Amniotic epithelial cell (primary cell): Measurements from ENCODE around the gene FRYL.
A peak's percentile ranks its signal among the peaks of the same experiment; 100 is the strongest.
"Not testable (repeated sequence)": the region's sequence is repeated elsewhere in the genome, so short reads cannot be mapped to it uniquely, and the experiment has no call there.

Experiments
- DNase-seq: peaks from one replicate; pipeline ENCODE4 v3.0.0-alpha.2; 2010; ENCODE audit warnings: low read depth

FRYL gene

DNA sequence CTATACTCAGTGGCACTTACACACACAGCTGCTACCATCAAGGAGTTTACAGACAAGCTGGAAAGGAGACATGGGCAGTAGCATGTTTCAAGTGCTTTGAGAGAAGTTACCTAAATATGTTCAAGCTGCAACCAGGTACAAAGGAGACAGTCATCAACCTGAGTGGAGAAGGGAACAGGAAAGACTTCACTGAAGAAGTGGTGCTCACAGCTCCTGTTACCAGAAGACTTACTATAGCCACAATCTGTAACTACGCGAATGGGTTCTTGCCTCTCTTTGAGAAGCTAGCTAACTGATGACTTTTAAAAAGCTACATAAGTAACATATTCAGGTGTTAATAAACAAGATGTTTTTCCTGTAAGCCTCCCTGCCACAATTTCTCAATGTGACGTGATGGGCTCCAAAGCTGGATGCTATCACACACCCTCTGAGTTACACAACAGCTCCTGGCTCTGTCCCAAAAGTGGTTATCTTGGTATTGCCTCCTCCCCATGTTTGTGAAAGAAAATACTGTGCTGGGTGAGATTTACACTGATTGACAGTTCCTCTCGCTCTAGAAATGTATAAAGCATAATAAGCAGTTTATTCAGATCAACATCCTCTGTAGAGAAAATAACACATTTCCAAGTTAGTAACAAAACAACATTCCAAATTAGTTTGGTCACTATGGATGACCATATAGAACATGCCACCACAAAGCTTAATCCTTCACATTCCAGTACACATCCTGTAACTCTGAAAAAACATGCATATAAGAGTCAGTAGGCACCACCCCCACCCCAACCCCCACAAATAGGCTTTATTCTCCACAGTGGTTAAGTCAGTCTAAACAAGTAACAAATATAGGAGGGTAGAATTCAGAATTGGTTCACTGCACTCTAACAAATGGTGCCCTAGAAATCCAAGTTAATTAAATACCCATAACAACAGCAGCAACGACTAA, 81.8 kb downstream of the FRYL start:
- peak; percentile 97 for DNase-seq

DNA sequence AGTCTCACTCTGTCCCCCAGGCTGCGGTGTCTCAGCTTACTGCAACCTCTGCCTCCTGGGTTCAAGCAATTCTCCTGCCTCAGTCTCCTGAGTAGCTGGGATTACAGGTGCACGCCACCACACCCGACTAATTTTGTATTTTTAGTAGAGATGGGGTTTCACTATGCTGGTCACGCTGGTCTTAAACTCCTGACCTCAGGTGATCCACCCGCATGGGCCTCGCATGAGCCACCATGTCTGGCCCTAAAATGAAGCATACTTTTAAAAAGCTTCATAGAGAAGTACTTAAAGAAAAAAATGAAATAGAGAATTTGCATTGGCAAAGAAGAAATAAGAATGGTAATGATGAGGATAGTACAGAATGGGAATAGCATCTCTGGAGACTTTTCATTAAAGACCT, 82.6 kb downstream of the FRYL start:
- not testable (repeated sequence) for DNase-seq

DNA sequence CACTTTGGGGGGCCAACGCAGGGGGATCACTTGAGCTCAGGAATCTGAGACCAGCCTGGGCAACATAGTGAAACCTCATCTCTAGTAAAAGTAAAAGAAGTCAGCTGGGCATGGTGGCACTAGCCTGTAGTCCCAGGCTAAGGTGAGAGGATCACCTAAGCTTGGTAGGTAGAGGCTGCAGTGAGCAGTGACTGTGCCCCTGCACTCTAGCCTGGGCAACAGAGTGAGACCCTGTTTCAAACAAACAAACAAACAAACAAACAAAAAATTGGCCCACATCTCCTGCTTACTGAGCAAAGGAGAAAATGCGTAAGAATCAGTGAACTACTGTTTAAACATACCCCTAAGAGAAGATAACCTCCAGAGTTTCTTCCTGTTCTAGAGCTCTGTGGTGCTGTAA, 85.3 kb downstream of the FRYL start:
- DNase-seq = no peak

DNA sequence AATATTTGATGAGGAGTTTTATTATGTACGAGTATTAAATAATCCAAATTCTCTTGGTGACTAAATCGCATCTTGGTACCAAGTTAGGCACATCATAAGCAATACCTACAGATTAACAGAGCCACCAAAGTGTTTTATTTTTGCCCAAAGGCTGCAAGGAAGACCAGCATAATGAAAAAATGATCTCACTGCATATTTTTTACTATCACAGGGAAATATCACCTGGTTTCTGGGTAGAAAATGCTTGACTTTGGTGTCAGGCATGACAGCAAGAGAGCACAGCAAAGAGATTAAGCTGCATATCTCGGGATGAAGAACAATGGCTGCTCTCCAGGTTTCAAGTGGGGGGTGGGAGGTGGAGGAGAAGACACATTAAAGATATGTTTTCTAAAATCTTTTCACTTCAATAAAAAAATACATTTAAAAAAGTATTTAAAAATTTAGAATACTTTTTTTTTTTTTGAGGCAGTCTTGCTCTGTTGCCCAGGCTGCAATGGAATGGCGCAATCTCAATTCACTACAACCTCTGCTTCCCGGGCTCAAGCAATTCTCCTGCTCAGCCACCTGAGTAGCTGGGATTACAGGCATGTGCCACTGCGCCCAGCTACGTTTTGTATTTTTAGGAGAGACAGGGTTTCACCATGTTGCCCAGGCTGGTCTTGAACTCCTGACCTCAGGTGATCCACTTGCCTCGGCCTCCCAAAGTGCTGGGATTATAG, 86.1 kb downstream of the FRYL start:
- peak; percentile 20 for DNase-seq

DNA sequence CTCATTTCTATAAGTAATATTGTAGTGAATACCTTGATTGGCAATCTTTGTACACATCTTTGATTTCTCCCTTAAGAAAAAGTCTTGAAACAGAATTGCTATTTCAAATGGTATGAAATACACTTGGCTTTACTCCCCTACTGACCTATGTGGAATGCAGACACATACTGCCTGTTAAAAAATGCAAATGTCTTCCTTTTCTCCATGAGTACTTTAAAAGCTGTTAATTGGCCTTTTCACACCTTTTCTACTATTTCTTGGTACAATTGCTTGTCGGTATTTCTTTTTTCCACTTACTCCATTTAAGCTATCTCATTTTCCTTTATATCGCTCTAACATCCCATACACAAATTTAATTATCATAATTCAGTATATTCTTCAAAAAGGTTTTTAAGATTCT, 87.2 kb downstream of the FRYL start:
- no peak for DNase-seq

DNA sequence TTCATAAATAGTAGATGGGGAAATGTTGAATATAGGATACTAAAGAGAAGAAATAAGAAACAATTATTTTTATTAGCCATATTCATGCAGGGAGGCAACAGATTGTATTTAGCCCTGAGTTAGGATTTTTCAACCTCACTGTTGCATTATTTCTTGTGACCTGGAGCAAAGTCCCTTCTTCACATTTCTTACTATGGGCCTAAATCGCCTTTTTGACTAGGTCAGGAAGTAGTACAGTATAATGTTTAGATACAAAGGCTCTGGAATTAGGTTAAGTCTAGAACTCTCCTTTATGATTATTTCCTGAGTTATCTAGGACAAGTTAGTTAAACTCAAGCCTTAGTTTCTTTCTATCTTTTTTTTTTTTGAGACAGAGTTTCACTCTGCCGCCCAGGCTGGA, 88.0 kb downstream of the FRYL start:
- no peak for DNase-seq

DNA sequence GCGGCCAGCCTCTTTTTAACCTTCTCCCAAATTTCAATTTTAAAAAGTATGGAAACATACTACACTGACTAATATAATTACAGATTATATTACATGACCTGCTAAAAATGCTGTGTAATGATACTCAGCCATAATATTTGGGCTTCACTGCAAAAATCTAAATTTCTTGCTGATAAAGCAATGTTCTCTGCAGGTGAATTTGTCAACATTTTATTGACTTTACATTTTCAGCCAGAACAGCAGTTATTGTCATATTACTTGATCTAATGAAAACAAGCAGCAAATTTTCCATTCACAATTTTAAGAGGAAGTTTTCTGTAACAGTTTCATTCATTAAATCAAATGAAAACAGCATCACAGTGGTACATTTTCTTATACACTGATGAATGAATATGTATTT, 91.1 kb downstream of the FRYL start:
- DNase-seq = no peak

DNA sequence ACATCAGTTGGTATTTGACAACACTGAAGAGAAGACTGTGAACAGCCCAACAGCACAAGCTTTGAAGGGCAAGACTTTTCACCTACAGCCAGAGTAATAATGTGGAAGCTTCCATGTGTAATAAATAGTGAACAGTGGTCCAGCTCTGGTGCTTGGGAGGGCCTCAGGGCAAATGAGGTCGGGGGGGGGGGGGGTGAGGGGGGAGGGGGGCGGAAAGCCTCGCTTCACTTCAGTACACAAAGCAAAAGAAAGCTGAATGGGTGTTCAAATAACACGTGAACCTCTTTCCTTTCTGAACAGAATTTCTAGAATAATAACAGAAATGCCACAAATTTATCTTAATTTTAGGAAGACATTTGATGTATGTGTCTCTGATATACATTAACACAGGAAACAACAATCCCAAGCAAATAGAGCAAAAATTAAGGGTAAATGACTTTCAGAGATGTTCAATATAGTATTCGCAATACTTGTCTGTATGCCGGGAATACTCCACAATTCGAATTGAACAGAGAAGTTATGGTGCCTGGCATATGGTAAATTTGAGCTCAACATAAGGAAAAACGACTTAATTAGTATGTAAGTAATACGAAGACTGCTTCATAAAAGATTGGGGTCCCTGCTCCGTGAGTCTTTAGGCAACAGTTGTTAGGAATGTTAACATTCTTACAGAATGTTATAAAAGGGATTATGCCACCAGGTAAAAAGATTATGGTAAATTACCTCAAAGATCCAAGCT, 92.6 kb downstream of the FRYL start:
- DNase-seq = no peak

DNA sequence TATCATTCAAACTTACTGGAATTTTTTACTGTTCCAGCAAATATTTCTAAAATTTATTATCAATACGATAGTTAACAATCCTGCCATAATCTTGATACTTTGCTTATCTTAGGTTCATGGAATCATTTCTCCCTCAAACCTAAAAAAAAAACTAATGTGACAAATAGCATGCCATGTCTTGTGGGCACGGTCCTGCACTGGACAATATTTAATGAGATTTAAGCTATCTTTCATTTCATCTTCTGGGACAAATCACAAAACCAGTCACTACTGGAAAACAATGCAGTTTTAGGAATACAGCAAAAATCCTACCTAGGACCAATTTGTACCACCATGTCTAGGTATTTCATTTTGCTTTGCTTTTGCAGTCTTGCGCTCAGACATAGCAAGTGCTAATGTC, 93.7 kb downstream of the FRYL start:
- no peak for DNase-seq

DNA sequence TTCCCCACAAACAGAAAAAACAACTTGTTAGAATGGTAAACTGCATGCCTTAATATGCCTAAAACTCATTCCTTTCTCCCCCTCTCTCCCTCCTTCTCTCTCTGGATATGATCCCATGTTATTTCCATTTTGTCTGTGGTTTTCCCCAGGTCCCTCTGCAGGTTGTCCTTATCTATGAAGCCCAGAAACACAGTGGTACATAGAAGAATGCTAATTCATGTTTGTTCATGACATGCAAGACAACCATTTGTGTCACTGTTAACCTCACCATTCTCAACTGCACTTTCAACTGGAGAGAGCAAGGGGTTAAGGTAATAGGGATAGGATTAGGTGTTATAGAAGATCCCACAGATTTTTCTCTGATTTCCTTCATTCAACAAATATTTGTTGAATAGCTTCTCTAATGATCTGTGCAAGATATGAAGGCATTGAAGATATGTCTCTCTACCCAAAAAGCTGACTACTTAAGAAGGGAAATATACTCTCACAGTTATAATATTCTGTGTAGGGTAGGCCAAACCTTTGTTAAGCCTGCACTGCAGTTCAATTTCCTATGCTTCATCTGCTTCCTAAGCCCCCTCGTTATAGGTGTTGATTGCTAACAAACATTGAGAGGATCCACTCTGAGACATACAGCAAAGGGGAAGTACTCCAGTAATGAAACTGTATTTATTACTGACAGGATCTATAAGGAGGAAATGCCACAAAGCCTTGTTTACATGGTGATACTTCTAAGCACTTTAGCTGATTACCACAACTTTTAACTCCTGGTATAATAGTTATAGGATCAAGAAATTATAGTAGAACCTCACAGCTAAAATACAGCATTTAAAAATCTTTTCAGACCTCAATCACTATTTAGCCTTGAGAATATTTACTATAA, 96.1 kb downstream of the FRYL start:
- DNase-seq = no peak

DNA sequence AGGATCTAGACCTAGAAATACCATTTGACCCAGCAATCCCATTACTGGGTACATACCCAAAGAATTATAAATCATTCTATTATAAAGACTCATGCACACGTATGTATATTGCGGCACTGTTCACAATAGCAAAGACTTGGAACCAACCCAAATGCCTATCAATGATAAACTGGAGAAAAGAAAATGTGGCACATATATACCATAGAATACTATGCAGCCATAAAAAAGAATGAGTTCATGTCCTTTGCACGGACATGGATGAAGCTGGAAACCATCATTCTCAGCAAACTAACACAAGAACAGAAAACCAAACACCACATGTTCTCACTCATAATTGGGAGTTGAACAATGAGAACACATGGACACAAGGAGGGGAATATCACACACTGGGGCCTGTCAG, 97.2 kb downstream of the FRYL start:
- not testable (repeated sequence) for DNase-seq

DNA sequence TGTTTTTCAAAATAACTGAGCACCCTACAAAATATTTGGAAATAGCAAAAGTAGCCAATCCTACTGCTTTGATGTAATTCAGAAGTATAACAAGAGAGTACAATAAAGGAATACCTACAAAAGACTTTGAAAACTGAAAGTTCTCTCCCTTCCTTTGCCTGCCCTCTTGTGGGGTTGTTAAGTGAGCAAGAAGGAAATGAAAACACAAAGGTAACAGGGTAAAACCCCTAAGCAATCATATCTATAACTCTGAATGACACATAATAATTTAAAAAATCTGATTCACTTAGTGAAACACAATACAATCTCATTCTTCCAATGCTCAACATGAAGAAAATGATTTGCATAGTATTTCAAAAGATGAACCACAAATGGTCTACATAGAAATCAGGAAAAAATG, 98.2 kb downstream of the FRYL start:
- DNase-seq = peak; percentile 56

DNA sequence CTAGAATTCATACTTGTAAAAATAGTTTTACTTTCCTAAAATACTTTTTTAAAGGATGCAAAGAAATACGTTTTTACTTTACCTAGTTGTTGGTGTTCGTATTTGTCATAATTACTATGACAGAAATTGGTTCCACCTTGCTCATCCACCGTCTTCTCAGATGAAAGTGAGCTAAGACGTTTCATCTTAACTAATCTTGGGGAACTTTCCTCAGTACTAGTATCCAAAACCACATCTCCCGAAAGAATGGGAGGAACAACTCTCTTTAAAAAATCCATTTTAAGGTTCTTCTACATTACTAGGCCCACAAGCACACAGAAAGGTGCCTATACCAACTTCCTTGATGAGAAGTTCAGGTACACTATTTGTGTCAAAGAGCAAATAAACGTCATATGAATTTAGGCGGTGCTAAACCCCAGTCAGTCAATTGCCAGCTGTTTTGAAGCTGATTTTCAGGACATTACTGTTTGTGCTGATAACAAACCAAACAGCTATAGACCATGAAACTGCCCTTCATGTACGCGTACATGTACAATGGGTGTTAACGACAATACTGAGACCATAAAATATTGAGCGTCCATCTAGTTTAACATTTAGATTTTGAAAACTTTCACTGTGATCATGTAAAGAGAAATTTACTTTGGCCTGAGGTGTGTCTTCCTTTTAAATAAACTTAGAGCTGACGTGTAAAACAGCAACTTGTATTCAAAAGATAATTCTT, 99.1 kb downstream of the FRYL start:
- DNase-seq = no peak

DNA sequence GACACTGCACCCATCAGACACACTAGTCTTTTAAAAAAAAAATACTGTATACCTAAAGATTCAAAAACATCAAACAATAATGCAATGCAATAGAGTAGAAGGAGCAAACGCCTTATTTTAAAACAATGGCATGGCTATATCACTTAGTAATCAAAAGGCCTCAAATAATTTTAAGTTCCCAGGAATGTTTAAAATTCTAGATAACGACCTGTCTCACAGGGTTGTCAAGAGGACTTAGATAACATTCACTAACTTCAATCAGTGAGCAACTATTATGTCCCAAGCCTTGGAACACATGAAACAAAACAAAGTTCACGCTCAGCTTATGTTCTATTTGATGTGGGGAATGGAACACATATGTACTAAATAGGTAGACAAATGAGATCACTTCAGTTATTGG, 106.5 kb downstream of the FRYL start:
- DNase-seq = no peak

DNA sequence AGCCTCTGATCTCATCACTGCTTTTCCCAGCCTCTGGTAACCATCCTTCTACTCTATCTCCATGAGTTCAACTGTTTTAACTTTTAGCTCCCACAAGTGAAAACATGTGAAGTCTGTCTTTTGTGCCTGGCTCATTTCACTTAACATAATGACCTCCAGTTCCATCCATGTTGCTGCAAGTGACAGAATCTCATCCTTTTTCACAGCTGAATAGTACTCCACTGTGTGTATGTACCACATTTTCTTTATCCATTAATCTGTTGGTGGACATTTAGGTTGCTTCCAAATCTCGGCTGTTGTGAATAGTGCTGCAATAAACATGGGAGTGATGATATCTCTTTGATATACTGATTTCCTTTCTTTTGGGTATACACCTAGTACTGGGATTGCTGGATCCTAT, 109.5 kb downstream of the FRYL start:
- no peak for DNase-seq

DNA sequence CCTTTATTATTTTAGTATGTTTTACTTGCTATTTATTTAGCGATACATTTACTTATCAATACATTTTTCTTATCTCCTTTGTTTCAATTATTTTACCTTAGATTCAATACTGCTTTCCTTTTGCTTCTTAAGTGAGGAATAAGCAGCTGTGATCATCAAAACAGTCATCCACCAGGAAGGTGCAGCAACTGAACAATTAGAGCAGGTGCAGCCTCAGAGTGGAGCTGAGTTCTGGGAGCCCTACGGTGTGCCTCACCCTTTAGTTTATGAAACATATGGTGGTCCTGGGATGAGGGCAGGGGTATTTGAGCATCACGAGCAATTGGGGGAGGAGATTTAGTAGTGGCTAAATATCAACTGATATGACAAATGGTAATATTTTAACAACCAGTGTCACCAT, 111.0 kb downstream of the FRYL start:
- DNase-seq = no peak

DNA sequence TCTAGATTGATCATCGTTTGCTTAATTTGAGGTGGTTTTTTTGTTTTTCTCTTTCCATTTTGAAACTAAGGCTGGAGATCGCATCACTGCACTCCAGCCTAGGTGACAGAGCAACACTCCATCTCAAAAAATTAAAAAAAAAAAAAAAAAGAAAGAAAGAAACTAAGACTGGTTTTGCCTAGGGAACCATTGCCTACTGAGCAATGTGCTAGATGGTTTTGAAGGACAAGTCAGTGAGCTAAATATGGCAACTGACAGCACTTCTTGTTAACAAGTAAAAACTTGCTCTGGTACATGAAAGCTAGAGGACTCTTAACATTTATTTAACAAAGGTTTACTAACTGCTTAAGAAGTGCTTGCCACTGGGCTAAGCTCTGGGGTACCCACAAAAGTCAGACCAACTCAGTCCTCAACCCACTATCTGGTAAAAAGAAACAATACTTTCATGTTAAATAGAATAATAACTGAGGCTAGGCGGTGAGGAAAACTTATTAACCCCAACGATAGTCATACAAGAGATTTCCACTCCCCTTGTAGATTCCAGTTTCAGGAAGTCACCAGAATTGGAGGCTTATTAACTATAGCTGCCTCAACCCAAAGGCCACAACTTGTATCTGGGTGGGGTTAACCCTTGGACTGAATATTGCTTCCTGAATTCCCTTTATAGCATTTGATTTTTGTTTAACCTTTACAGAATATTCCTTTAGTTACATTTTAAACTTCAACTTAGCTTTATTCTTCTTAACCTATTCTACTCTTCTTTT, 111.6 kb downstream of the FRYL start:
- no peak for DNase-seq

DNA sequence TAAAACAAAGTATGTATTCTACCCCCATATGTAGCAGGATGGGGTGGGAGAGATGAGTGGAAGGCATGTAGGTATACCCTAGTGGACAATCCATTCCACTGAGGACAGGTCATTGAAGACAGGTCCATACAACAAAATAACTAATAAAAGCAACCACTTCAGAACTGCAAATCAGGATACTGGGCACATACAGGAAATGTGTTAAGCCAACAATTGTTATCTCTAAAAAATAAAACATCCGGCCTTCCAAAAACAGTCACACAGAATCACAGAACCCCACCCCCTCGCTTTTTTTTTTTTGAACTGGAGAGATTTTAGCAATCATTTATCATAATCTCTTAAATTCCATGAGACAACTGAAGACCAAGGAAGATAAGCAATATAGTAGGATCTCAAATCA, 112.9 kb downstream of the FRYL start:
- DNase-seq = no peak

DNA sequence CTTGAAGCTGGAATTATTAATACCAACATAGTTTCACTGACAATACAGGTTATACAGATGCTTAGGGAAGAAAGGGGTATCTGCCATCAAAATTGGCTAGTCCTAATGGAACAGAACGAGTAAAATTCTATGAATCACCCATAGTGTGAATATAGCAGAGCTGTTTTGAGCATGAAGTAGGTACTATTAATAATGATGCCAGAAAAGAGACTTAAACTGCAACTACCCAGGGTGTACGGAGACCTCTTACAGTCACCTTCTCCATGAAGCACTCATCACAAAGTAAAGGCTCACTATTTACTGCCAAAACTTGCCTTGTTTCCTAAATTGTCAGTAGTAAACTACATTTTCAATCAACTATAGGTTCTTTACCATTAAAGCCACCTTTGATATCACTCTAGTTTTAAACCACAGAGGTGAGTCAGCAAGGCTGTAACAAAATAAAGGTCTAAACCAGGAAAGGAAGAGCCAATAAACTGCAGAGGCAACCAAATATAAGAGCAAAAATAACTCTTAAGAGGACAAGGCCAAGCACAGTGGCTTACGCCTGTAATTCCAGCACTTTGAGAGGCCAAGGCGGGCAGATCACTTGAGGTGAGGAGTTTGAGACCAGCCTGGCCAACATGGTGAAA, 114.4 kb downstream of the FRYL start:
- no peak for DNase-seq

DNA sequence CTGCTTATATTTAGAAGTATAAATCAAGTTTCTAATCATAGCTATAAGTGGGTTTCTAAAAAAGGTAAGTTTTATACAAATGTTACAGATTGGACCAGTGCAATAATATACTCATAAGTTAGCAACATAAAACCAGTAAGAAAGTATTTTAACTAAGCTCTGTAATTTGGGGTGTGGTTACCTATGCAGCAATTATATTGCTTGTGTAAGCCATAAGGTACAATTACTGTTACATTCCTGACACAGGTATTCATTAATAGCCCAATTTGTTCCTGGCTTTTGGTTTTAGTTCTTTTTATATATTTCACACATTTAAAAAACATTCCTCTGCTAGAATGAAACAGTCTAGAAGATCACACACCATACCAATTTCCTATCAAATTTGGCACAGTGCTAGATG, 115.1 kb downstream of the FRYL start:
- DNase-seq = no peak
